HepG2 (cell line): ENCODE measurements around the gene AMER3. TPM values are rescaled to one million over a fixed set of nuclear protein-coding genes. Genes with fewer than 3 reads are reported as not detected.

Source experiments
- ATAC-seq: fragments of 200-7000 bp; cut with Tn5 transposase; 3 replicates; pipeline ENCODE4 v1.9.1; 2020; ENCODE audit warnings: mild to moderate bottlenecking, moderate library complexity
- BruUV-seq: library from RNA; stranded (reverse); fragments of 400-500 nt; replicated peaks from 2 replicates; lab custom pipeline; 2021; lab: Mats Ljungman, UMichigan
- CTCF ChIA-PET: fragments of 300-600 bp; formaldehyde crosslinking; extraction: SDS; loops from one replicate; lab custom pipeline; 2021; ENCODE audit warnings: low total read pairs, inconsistent platforms, low intra/inter-chr PET ratio; lab: Yijun Ruan, JAX
- POLR2A ChIA-PET: fragments of 350-600 bp; sonication (Branson Sonifier 250); formaldehyde crosslinking; loops from one replicate; lab custom pipeline; 2020; ENCODE audit warnings: antibody characterized with exemption, inconsistent platforms; lab: Yijun Ruan, JAX
- DNase-seq: peaks from one replicate; pipeline ENCODE4 v3.0.0-alpha.2; 2015; ENCODE audit warnings: low spot score
- FAIRE-seq: peaks from 3 replicates; lab custom pipeline; 2011; peaks lifted over from hg19 to GRCh38; lab: Jason Lieb, UNC
- H2AFZ ChIP-seq: one replicate; pipeline ENCODE4 v1.6.1; 2011; ENCODE audit warnings: low read length, inconsistent platforms
- H3K27ac ChIP-seq: fragments of 300-600 bp; 3 replicates; pipeline ENCODE4 v1.8.0; 2011; ENCODE audit warnings: mixed run types, mild to moderate bottlenecking, mixed read lengths, low read length, inconsistent platforms; ENCODE audit not compliant: insufficient read depth; ENCODE audit errors: extremely low read length
- H3K27me3 ChIP-seq, 2 experiments: fragments of 200-600 bp in 1 of 2; 2 replicates in 1 of 2; 3 replicates in 1 of 2; pipeline versions ENCODE4 v1.6.0 to v1.8.0; 2011; ENCODE audit warnings: low read length in 2 of 2, mild to moderate bottlenecking in 2 of 2, moderate library complexity in 2 of 2, inconsistent platforms in 1 of 2; ENCODE audit not compliant: insufficient read depth in 2 of 2, control insufficient read depth in 1 of 2
- H3K36me3 ChIP-seq, 2 experiments: fragments of 200-600 bp in 1 of 2; replicated peaks in 1 of 2; 2 replicates in 1 of 2; 3 replicates in 1 of 2; pipeline versions ENCODE4 v1.5.1 to v1.8.0; 2011; ENCODE audit warnings: low read length in 2 of 2, inconsistent platforms in 1 of 2; ENCODE audit not compliant: insufficient read depth in 2 of 2, control insufficient read depth in 1 of 2
- H3K4me1 ChIP-seq: 2 replicates; pipeline ENCODE4 v1.5.1; 2012; ENCODE audit warnings: low read length, inconsistent platforms; ENCODE audit not compliant: insufficient read depth
- H3K4me2 ChIP-seq: 2 replicates; pipeline ENCODE4 v1.6.0; 2011; ENCODE audit warnings: low read depth, low read length, inconsistent platforms
- H3K4me3 ChIP-seq, 3 experiments: fragments of 200-600 bp in 1 of 3; sonication (generic), shearing (Covaris generic) in 1 of 3; replicated peaks in 1 of 3; 2 replicates each; pipeline ENCODE4 v1.5.1; 2011 to 2016; ENCODE audit warnings: low read length in 3 of 3, inconsistent platforms in 2 of 3, low read depth in 2 of 3, mild to moderate bottlenecking in 2 of 3, control low read depth in 1 of 3, mixed read lengths in 1 of 3; ENCODE audit not compliant: insufficient read depth in 1 of 3
- H3K79me2 ChIP-seq: one replicate; pipeline ENCODE4 v1.6.1; 2011; ENCODE audit warnings: low read length, inconsistent platforms; ENCODE audit not compliant: insufficient read depth
- H3K9ac ChIP-seq: 2 replicates; pipeline ENCODE4 v1.6.0; 2011; ENCODE audit warnings: mild to moderate bottlenecking, low read depth, low read length, inconsistent platforms; ENCODE audit not compliant: insufficient read depth
- H3K9me3 ChIP-seq: 2 replicates; pipeline ENCODE4 v1.5.1; 2012; ENCODE audit warnings: mild to moderate bottlenecking, low read length
- H4K20me1 ChIP-seq: 2 replicates; pipeline ENCODE4 v1.6.0; 2011; ENCODE audit warnings: inconsistent platforms, mild to moderate bottlenecking, low read length, moderate library complexity; ENCODE audit not compliant: insufficient read depth
- AGO2 ChIP-seq: fragments of 200-400 bp; formaldehyde crosslinking; optimal IDR thresholded peaks from 2 replicates; pipeline ENCODE3; 2017; ENCODE audit warnings: mild to moderate bottlenecking, low read depth, low read length, moderate library complexity
- CHCHD3 ChIP-seq: sonication (generic); formaldehyde crosslinking; IDR thresholded peaks from 2 replicates; pipeline ENCODE4 v1.8.0; 2022; ENCODE audit warnings: mild to moderate bottlenecking, missing genetic modification reagents, moderate library complexity
- FOSL2 ChIP-seq: sonication (generic); formaldehyde crosslinking; IDR thresholded peaks from 2 replicates; pipeline ENCODE4 v1.4.0; 2020; ENCODE audit warnings: missing genetic modification reagents
- HDAC1 ChIP-seq: sonication (generic); formaldehyde crosslinking; IDR thresholded peaks from 2 replicates; pipeline ENCODE4 v1.5.1; 2020; ENCODE audit warnings: mild to moderate bottlenecking, missing genetic modification reagents
- MAFK ChIP-seq, 2 experiments: IDR thresholded peaks in 1 of 2; conservative IDR thresholded peaks in 1 of 2; 2 replicates each; pipeline ENCODE4 v1.6.1; 2011; ENCODE audit warnings: improper control_type of control experiment in 2 of 2, low read length in 2 of 2
- MBD4 ChIP-seq: IDR thresholded peaks from 2 replicates; pipeline ENCODE4 v1.6.1; 2012; ENCODE audit warnings: low read length, inconsistent platforms, borderline replicate concordance
- PCBP1 ChIP-seq: fragments of 200-400 bp; formaldehyde crosslinking; IDR thresholded peaks from 2 replicates; pipeline ENCODE4 v1.6.1; 2017; ENCODE audit warnings: mild to moderate bottlenecking, low read depth, low read length, borderline replicate concordance
- PHF20 ChIP-seq: sonication (generic); formaldehyde crosslinking; IDR thresholded peaks from 2 replicates; pipeline ENCODE4 v1.5.0; 2020; ENCODE audit warnings: mild to moderate bottlenecking, missing genetic modification reagents
- PRPF4 ChIP-seq: fragments of 200-400 bp; formaldehyde crosslinking; IDR thresholded peaks from 2 replicates; pipeline ENCODE4 v1.6.1; 2016; ENCODE audit warnings: low read length, low read depth; ENCODE audit not compliant: poor library complexity, severe bottlenecking
- RAD21 ChIP-seq: fragments of 450-650 bp; formaldehyde crosslinking; IDR thresholded peaks from 2 replicates; pipeline ENCODE4 v1.5.0; 2020; ENCODE audit warnings: mild to moderate bottlenecking
- RARG ChIP-seq: sonication (generic); formaldehyde crosslinking; IDR thresholded peaks from 2 replicates; pipeline ENCODE4 v1.4.0; 2020; ENCODE audit warnings: low read depth, mild to moderate bottlenecking, missing genetic modification reagents
- ZEB1 ChIP-seq: IDR thresholded peaks from 2 replicates; pipeline ENCODE4 v1.6.1; 2012; ENCODE audit warnings: mild to moderate bottlenecking, low read depth, inconsistent platforms; ENCODE audit not compliant: insufficient replicate concordance
- ZMAT3 ChIP-seq: sonication (generic); formaldehyde crosslinking; conservative IDR thresholded peaks from 2 replicates; pipeline ENCODE4 v1.7.0; 2021; ENCODE audit warnings: missing genetic modification reagents
- ZNF24 ChIP-seq: fragments of 450-650 bp; IDR thresholded peaks from 2 replicates; pipeline ENCODE4 v1.6.1; 2017; ENCODE audit warnings: antibody characterized with exemption, mild to moderate bottlenecking
- ZNF550 ChIP-seq: sonication (generic); formaldehyde crosslinking; IDR thresholded peaks from 2 replicates; pipeline ENCODE4 v1.4.0; 2020; ENCODE audit warnings: mild to moderate bottlenecking, missing genetic modification reagents, borderline replicate concordance
- WGBS: methylation state at CpG from one replicate; pipeline ENCODE4 v1.1.6; 2017; ENCODE audit warnings: low lambda C conversion rate; 5-methylcytosine and 5-hydroxymethylcytosine counted together
- in situ Hi-C: cut with HindIII; loops from 2 replicates; pipeline ENCODE4 v1.10.0; 2017; ENCODE audit warnings: low pct_unique_long_range_greater_than_20kb; ENCODE audit not compliant: extremely low pct_ligation_motif_present
- intact Hi-C: fragments of 100-400 bp; cut with micrococcal nuclease; formaldehyde crosslinking; loops from one replicate; pipeline ENCODE4 v1.10.0; 2022; ENCODE audit not compliant: unreplicated experiment
- polyA plus RNA-seq, 8 experiments: library from polyadenylated mRNA; depleted of rRNA in 3 of 8; stranded (reverse) in 7 of 8; unstranded in 1 of 8; fragments of >200 nt; fragmentation: Illumina TruSeq in 4 of 8; extraction: Trizol in 4 of 8; gene quantifications; 2 replicates each; pipeline versions ENCODE4 v1.2.1 to v1.2.3, GENCODE V29; 2011 to 2016; ENCODE audit warnings: low read depth in 4 of 8, missing spikeins in 1 of 8, mixed read lengths in 1 of 8; ENCODE audit not compliant: insufficient read depth in 1 of 8
- total RNA-seq, 5 experiments: library from RNA; depleted of rRNA; stranded (reverse); fragments of >200 nt; fragmentation: Illumina TruSeq; extraction: Trizol; gene quantifications; 2 replicates each; pipeline ENCODE4 v1.2.3, GENCODE V29; 2016; ENCODE audit warnings: low read depth in 1 of 5
- TF ChIP-seq, protein P1 (sequence below): sonication (generic); formaldehyde crosslinking; IDR thresholded peaks from 2 replicates; pipeline ENCODE4 v1.4.0; 2020; ENCODE audit warnings: missing genetic modification reagents
- TF ChIP-seq, protein P2 (sequence below): sonication (generic); formaldehyde crosslinking; IDR thresholded peaks from 2 replicates; pipeline ENCODE4 v1.5.0; 2020; ENCODE audit warnings: missing genetic modification reagents
- TF ChIP-seq, protein P3 (sequence below): sonication (generic); formaldehyde crosslinking; IDR thresholded peaks from 2 replicates; pipeline ENCODE4 v1.4.0; 2020; ENCODE audit warnings: missing genetic modification reagents
- TF ChIP-seq, protein P4 (sequence below): sonication (generic); formaldehyde crosslinking; conservative IDR thresholded peaks from 2 replicates; pipeline ENCODE4 v1.4.0; 2020; ENCODE audit warnings: mild to moderate bottlenecking, missing genetic modification reagents, moderate library complexity

AMER3 gene
- total and polyA plus RNA-seq, 2 of the 13 experiments (the other 11 are each of a cell fraction or from before 2014, with no cell fraction given) = not detected

- no peaks in the 10 kb centered on the region for H4K20me1 ChIP-seq
- CTCF ChIA-PET = no interaction called here
- H3K4me1 ChIP-seq = no peaks in the 10 kb centered on the region
- TF ChIP-seq, protein P1, sequence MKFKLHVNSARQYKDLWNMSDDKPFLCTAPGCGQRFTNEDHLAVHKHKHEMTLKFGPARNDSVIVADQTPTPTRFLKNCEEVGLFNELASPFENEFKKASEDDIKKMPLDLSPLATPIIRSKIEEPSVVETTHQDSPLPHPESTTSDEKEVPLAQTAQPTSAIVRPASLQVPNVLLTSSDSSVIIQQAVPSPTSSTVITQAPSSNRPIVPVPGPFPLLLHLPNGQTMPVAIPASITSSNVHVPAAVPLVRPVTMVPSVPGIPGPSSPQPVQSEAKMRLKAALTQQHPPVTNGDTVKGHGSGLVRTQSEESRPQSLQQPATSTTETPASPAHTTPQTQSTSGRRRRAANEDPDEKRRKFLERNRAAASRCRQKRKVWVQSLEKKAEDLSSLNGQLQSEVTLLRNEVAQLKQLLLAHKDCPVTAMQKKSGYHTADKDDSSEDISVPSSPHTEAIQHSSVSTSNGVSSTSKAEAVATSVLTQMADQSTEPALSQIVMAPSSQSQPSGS = no peak
- TF ChIP-seq RAD21 (CRISPR knock-in tag) = no peak
- TF ChIP-seq FOSL2 (CRISPR knock-in tag) = no peak
- no peak for TF ChIP-seq AGO2
- no peak for TF ChIP-seq ZNF24
- no peak for TF ChIP-seq MBD4
- no peak for TF ChIP-seq PRPF4
- no peak for TF ChIP-seq HDAC1
- TF ChIP-seq, protein P2, sequence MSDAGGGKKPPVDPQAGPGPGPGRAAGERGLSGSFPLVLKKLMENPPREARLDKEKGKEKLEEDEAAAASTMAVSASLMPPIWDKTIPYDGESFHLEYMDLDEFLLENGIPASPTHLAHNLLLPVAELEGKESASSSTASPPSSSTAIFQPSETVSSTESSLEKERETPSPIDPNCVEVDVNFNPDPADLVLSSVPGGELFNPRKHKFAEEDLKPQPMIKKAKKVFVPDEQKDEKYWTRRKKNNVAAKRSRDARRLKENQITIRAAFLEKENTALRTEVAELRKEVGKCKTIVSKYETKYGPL (CRISPR knock-in tag) = no peak
- TF ChIP-seq PHF20 (CRISPR knock-in tag) = no peak
- no peak for TF ChIP-seq ZEB1
- no peak for TF ChIP-seq MAFK (conservative IDR thresholded peaks at IDR 0.05 in 1 of 2, IDR thresholded peaks at IDR 0.05 in 1 of 2; ENCODE audit: low read length in 2 of 2)
- TF ChIP-seq PCBP1 = no peak
- TF ChIP-seq, protein P3, sequence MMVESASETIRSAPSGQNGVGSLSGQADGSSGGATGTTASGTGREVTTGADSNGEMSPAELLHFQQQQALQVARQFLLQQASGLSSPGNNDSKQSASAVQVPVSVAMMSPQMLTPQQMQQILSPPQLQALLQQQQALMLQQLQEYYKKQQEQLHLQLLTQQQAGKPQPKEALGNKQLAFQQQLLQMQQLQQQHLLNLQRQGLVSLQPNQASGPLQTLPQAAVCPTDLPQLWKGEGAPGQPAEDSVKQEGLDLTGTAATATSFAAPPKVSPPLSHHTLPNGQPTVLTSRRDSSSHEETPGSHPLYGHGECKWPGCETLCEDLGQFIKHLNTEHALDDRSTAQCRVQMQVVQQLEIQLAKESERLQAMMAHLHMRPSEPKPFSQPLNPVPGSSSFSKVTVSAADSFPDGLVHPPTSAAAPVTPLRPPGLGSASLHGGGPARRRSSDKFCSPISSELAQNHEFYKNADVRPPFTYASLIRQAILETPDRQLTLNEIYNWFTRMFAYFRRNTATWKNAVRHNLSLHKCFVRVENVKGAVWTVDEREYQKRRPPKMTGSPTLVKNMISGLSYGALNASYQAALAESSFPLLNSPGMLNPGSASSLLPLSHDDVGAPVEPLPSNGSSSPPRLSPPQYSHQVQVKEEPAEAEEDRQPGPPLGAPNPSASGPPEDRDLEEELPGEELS (CRISPR knock-in tag) = no peak
- TF ChIP-seq RARG (CRISPR knock-in tag) = no peak
- TF ChIP-seq CHCHD3 = no peak
- TF ChIP-seq ZNF550 (CRISPR knock-in tag) = no peak
- TF ChIP-seq, protein P4, sequence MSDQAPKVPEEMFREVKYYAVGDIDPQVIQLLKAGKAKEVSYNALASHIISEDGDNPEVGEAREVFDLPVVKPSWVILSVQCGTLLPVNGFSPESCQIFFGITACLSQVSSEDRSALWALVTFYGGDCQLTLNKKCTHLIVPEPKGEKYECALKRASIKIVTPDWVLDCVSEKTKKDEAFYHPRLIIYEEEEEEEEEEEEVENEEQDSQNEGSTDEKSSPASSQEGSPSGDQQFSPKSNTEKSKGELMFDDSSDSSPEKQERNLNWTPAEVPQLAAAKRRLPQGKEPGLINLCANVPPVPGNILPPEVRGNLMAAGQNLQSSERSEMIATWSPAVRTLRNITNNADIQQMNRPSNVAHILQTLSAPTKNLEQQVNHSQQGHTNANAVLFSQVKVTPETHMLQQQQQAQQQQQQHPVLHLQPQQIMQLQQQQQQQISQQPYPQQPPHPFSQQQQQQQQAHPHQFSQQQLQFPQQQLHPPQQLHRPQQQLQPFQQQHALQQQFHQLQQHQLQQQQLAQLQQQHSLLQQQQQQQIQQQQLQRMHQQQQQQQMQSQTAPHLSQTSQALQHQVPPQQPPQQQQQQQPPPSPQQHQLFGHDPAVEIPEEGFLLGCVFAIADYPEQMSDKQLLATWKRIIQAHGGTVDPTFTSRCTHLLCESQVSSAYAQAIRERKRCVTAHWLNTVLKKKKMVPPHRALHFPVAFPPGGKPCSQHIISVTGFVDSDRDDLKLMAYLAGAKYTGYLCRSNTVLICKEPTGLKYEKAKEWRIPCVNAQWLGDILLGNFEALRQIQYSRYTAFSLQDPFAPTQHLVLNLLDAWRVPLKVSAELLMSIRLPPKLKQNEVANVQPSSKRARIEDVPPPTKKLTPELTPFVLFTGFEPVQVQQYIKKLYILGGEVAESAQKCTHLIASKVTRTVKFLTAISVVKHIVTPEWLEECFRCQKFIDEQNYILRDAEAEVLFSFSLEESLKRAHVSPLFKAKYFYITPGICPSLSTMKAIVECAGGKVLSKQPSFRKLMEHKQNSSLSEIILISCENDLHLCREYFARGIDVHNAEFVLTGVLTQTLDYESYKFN (CRISPR knock-in tag) = no peak
- no peak for TF ChIP-seq ZMAT3 (CRISPR knock-in tag)
- no peak overlapping the region for H3K27ac ChIP-seq
- H3K79me2 ChIP-seq = no peaks in the 10 kb centered on the region
- DNase-seq (no peak), ATAC-seq (no peak), FAIRE-seq (no peak)
- H3K27me3 ChIP-seq = peaks cover 5 to 34% of the 10 kb centered on the region in 2 experiments
- no peak overlapping the region for H2AFZ ChIP-seq
- no peak overlapping the region for H3K4me3 ChIP-seq
- in situ Hi-C loops (no loop called here), intact Hi-C loops (no loop called here)
- H3K36me3 ChIP-seq = no peaks in the 10 kb centered on the region
- WGBS = 9% methylated on average over 7 of the region's 7 CpGs
- H3K9me3 ChIP-seq = no peaks in the 10 kb centered on the region
- POLR2A ChIA-PET = no interaction called here
- H3K4me2 ChIP-seq = no peak overlapping the region
- H3K9ac ChIP-seq = no peak overlapping the region
- no TSS peak for BruUV-seq
Observed at GRCh38 chr2:130810490-130810889, 55.1 kb downstream of the AMER3 start.
